CD4-positive, alpha-beta T cell treated with Interleukin-1 beta for 1 hour (primary cell): ENCODE data around the gene SYT17.

Experiments
- DNase-seq, 2 donors: peaks; one replicate each; pipeline ENCODE4 v3.0.0-alpha.2; 2020 to 2022

Gene SYT17

GRCh38 chr16:19139436-19140091, 28.5 kb upstream of the SYT17 start:
- no peak for DNase-seq

DNA sequence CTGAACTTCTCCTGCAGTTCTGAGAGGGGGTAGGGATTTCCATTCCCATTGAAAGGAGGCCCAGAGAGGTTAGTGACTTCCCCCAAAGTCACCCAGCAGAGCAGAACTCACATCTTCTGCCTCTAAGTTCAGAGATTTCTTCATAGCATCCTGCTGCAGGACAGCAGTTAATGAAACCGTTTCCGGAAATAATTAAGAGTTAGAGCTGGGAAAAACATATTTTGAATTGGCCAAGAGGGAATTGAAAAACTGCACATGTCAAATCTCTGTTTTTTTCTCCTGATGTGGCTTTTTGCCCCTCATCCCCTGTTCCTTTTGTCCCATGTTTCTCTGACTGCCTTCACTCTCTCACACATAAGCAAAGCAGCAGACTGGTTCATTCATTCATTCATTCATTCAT, 27.6 kb upstream of the SYT17 start:
- no peak for DNase-seq

GRCh38 chr16:19142939-19143598, 25.0 kb upstream of the SYT17 start:
- DNase-seq, result no peak

GRCh38 chr16:19143599-19143956, 24.5 kb upstream of the SYT17 start:
- DNase-seq, result no peak

- no peak for DNase-seq
Observed at GRCh38 chr16:19145010-19145409, 23.0 kb upstream of the SYT17 start.

GRCh38 chr16:19147126-19147525, 20.9 kb upstream of the SYT17 start:
- DNase-seq, result no peak

DNA sequence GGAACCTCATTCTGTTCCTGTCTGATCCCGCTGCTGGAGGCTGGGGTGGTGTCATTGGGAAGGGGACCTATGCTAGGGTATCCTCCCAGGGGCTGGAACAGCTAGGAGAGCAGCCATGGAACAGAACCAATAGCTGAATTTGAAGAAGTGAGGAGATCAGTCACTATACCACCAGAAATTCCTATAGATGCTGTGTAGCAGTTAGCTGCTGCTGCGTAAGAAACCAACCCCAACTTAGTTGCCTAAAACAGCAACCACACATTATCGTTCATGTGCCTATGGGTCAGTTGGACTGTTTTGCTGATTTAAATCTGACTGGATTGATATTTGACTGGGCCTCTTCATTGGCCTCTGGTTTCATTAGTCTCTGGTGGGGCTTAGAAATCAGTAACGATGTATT, 20.4 kb upstream of the SYT17 start:
- DNase-seq, result no peak

DNA sequence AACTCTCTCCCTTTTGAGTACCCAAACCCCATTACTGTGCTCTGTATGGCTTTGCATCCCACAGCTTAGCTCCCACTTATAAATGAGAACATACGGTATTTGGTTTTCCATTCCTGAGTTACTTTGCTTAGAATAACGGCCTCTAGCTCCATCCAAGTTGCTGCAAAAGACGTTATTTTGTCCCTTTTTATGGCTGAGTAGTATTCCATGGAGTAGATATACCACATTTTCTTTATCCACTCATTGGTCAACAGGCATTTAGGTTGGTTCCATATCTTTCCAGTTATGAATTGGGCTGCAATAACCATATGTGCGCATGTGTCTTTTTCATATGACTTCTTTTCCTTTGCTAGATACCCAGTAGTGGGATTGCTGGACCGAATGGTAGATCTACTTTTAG, 19.9 kb upstream of the SYT17 start:
- no peak for DNase-seq

DNA sequence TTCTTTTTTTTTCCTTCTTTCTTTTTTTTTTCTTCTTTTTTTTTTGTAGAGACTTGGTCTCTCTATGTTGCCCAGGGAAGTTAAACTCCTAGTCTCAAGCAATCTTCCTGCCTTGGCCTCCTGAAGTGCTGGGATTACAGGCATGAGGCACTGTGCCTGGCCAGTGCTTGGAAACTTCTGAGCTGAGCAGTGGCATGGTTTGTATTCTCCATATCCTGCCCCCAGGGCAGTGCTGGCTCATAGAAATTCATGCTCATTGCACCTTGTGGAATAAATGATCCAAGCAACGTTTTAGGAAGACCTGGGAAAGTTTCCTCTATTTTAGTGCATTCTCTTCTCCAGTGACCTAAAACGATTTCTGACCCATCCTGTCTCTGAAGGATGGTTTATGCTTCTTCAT, 16.7 kb upstream of the SYT17 start:
- no peak for DNase-seq

GRCh38 chr16:19152042-19152441, 16.0 kb upstream of the SYT17 start:
- no peak for DNase-seq

GRCh38 chr16:19153876-19154275, 14.2 kb upstream of the SYT17 start:
- no peak for DNase-seq

DNA sequence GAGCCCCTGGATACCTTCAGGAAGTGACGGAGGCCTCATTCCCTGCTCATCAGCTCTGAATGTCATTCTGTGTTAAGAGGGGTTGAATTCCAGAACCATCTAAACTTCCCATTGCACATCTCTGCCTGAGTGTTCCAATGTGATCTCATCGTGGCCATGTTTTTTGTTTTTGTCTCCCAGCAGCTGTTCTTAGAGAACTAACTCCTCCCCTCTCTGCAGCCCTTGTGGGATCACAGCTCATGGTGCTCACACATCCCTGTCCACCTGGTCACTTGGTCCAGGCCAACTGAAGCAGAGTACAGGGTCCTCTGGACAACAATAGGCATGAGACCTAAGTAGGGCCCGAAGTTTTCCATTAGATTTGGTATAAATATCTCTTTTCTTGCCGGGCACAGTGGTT, 6.0 kb upstream of the SYT17 start:
- DNase-seq, result no peak

- no peak for DNase-seq
Observed at GRCh38 chr16:19163215-19163614, 4.8 kb upstream of the SYT17 start.

DNA sequence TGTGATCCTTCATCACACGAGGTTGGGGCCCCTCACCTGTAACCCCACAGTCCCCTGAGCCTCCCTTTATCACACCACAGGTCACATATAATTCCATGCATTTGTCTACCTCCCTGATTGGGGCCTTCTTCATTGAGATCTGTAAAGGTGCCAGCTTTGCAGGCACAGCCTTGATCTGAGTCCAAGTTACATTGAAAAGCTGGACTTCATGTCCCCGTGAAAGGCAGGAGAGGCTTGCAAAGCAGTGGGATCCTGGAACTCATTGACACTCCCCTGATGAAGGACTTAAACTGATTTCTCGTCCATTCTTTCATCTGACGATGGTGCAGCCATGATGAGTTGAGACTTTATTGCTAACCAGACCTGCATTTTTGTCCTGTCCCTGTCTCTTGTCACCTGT, 3.8 kb upstream of the SYT17 start:
- no peak for DNase-seq

DNA sequence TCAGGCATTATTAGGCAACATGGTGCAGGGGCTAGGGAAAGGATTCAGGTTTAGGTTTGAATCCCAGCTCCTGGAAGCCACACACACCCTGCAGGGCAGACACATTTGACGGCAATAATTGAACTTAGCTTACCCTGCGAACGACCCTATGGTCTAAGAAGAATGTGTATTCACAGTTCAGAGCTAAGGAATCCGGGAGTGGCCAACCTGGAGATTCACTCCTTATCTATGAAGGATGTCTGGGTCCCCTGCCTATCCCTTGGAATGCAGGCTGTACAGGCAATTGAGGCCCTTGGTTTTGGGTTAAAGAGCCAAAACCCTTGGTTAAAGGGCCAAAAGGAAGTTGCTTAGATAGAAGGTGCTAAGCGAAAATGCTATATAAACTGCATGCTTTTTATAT, 2.9 kb upstream of the SYT17 start:
- no peak for DNase-seq

- DNase-seq, result no peak
Observed at GRCh38 chr16:19166500-19166899, 1.5 kb upstream of the SYT17 start.

DNA sequence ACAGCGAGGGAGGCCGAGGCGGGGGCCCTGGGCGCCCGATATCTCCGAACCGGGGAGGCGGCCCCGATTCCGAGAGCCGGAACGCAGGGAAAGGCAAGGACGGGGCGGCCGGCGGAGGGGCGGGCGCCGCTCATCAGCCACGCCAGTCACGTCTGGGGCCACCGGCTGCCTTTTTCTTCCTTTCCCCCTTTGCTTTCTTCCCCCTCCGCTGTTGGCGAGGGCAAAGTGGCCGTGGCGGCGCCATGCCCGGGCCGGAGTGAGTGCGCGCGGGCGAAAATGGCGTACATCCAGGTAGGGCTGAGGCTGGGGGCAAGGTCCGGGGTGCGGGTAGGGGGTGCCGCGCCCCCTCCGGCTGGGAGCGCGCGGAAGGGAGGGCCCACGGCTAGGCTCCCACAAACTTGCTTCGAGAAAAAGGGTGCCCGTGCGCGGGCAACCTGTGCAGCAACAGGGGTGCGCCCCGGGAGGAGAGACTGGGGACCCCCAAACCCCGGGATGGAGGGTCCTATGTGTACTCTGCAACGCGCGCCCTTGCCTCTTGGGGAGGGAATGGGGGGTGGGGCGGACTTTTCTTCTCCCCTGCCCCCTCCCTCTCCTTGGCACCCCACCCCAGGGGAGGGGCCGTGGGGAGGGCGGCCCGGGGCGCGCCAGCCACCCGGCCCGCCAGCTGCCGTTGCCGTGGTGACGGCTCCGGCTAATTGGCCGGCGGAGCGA, 486 bp downstream of the SYT17 start:
- no peak for DNase-seq

DNA sequence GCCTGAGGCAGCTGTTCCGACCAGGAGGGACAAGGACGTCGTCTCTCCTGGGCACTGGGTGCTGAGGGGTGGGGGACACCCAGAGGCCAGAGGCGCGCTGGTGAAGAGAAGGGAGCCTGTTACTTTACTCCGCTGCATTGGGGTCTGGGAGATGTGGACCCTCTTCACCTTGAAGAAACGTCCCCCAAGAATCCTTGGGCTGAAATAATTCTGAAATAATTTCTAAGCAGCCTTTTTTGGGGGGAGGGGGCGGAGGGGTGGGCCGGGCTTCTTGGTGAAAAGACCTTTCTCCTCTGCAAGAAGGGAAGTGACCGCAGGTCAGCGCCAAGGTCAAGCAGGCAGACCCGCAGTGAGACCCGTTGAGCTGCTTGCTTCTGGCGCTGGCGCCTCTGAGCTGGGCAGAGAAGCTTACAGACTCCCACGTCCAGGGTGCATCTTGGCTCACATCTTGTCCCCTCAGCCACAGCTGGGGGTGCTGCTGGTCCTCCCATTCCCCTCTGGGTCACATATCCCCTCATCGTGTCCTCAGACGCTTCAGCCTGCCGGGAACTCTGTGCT, 1.1 kb downstream of the SYT17 start:
- DNase-seq, result no peak

- no peak for DNase-seq
Observed at GRCh38 chr16:19170043-19170655, 2.1 kb downstream of the SYT17 start.

DNA sequence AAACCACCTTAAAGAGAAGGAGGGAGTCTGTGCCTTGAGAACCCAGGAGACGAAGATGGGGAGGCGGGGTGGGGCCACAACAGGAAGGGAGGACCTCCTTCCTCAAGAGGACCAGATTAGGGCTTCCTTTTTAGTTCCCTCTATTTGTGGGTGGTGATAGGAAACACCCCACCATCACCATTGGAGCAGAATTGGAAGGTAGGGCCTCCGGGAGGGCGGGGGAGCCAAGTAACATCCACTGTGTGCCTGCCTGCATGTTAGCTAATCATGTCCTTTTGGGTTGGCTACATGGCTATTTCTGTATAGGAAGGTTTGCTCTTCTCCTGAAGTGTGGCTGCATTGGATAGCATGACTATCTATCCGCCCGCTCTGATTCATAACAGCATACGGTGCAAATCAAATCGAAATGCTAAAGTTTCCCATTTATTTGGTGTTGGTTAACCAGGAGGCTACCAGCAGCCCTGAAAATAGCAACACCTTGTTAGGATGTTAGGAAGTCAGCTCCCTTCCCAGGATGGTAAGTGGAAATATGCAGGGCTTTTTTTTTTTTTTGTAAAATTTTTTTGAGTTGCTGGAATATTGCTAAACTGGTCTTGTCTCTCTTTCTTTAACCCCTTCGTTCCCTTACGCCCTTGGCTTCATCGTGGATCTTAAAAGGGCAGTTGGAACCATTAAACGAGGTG, 4.2 kb downstream of the SYT17 start:
- no peak for DNase-seq

GRCh38 chr16:19173059-19173458, 5.0 kb downstream of the SYT17 start:
- DNase-seq, result no peak

GRCh38 chr16:19173649-19174383, 5.8 kb downstream of the SYT17 start:
- no peak for DNase-seq
